MM.1S (cell line): Measurements from ENCODE around the gene FAM81A.

ENCODE experiments used
- EZH2 ChIP-seq: fragments of 300-600 bp; sonication (generic); optimal IDR thresholded peaks from 2 replicates; pipeline ENCODE3; 2017; ENCODE audit warnings: low read depth, mild to moderate bottlenecking, antibody characterized with exemption, low read length, mixed read lengths
- TF ChIP-seq, protein P1 (sequence below): fragments of 300-600 bp; sonication (generic); IDR thresholded peaks from 2 replicates; pipeline ENCODE4 v1.5.1; 2016; ENCODE audit warnings: antibody characterized with exemption, low read length, mixed read lengths

DNA sequence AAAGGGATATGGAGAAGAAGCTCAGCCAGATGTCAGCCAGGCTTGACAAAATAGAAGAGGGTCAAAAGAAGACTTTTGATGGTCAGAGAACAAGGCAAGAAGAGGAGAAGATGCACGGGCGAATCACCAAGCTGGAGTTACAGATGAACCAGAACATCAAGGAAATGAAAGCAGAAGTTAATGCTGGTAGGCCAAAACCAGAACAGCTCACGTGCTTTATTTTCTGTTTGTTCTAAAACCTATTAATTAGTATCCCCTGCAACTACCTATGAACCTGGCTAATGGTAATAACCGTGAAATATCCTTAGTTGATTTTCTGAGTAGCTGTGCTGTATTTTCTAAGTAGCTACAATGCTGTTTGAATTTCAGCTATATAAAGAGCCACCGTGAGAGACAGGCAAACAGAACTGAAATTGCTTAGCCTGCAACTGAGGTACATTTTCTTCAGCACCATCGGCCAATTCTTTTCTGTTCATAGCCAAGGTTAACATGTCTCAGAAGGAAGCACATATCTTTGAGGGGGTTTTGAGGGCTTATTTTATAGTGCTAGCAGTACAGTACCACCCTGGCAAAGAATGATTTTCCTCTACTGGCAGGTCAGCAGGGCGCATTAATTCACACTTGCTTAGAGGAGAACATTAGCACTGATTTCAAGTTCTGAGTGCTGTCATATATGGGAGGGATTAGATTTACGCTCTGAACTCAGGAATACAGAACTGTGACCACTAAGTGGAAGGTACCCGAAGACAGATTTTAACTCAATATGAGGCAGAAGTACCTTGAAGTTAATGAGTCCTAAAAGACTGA is 78.9 kb downstream of the FAM81A start:
- no peak for TF ChIP-seq EZH2
- TF ChIP-seq, protein P1, sequence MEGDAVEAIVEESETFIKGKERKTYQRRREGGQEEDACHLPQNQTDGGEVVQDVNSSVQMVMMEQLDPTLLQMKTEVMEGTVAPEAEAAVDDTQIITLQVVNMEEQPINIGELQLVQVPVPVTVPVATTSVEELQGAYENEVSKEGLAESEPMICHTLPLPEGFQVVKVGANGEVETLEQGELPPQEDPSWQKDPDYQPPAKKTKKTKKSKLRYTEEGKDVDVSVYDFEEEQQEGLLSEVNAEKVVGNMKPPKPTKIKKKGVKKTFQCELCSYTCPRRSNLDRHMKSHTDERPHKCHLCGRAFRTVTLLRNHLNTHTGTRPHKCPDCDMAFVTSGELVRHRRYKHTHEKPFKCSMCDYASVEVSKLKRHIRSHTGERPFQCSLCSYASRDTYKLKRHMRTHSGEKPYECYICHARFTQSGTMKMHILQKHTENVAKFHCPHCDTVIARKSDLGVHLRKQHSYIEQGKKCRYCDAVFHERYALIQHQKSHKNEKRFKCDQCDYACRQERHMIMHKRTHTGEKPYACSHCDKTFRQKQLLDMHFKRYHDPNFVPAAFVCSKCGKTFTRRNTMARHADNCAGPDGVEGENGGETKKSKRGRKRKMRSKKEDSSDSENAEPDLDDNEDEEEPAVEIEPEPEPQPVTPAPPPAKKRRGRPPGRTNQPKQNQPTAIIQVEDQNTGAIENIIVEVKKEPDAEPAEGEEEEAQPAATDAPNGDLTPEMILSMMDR, result no peak
